ENCODE results near the gene SUMO3. TPM values are rescaled to one million over a fixed set of nuclear protein-coding genes. Genes with fewer than 3 reads are reported as not detected.

SUMO3 gene
- polyA plus RNA-seq, 1 donor (not counting 4 experiments of a cell fraction or from before 2014, with no cell fraction given), result 115 TPM

GRCh38 chr21:44791993-44792392 lies 25.9 kb downstream of the SUMO3 start:
- no peak overlapping the region for H3K27ac ChIP-seq (ENCODE audit: control insufficient read depth, insufficient read depth, low read length)
- no peak overlapping the region for H3K9ac ChIP-seq (ENCODE audit: control insufficient read depth, extremely low read depth, insufficient read depth, low read length)
- H3K9me3 ChIP-seq (ENCODE audit: control insufficient read depth, low read depth, low read length), result no peaks in the 10 kb centered on the region
- no peaks in the 10 kb centered on the region for H3K27me3 ChIP-seq (ENCODE audit: control insufficient read depth, extremely low read depth, insufficient read depth, low read length)
- H3K4me3 ChIP-seq (ENCODE audit: control insufficient read depth in 2 of 3, extremely low read depth in 1 of 3, insufficient read depth in 2 of 3, low read depth in 1 of 3, low read length in 3 of 3), result no peak overlapping the region
- FAIRE-seq, result no peak
- H3K4me1 ChIP-seq (ENCODE audit: control insufficient read depth, extremely low read depth, insufficient read depth, low read length), result peaks cover 16% of the 10 kb centered on the region
- TF ChIP-seq EZH2 (IDR thresholded peaks at IDR 0.05; ENCODE audit: low read length), result no peak
- TF ChIP-seq, protein P1, sequence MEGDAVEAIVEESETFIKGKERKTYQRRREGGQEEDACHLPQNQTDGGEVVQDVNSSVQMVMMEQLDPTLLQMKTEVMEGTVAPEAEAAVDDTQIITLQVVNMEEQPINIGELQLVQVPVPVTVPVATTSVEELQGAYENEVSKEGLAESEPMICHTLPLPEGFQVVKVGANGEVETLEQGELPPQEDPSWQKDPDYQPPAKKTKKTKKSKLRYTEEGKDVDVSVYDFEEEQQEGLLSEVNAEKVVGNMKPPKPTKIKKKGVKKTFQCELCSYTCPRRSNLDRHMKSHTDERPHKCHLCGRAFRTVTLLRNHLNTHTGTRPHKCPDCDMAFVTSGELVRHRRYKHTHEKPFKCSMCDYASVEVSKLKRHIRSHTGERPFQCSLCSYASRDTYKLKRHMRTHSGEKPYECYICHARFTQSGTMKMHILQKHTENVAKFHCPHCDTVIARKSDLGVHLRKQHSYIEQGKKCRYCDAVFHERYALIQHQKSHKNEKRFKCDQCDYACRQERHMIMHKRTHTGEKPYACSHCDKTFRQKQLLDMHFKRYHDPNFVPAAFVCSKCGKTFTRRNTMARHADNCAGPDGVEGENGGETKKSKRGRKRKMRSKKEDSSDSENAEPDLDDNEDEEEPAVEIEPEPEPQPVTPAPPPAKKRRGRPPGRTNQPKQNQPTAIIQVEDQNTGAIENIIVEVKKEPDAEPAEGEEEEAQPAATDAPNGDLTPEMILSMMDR (optimal IDR thresholded peaks at IDR 0.05 in 1 of 3, IDR thresholded peaks at IDR 0.05 in 1 of 3, conservative IDR thresholded peaks at IDR 0.05 in 1 of 3; ENCODE audit: extremely low read depth in 1 of 3, insufficient read depth in 2 of 3, low read length in 3 of 3), result no peak
- H3K36me3 ChIP-seq (ENCODE audit: control insufficient read depth in 2 of 2, extremely low read depth in 1 of 2, insufficient read depth in 2 of 2, low read length in 2 of 2), result peaks cover 6 to 19% of the 10 kb centered on the region in 2 experiments
- peaks cover 8% of the 10 kb centered on the region for H4K20me1 ChIP-seq (ENCODE audit: control insufficient read depth, extremely low read depth, insufficient read depth, low read length)
- H3K4me2 ChIP-seq (ENCODE audit: control insufficient read depth, extremely low read depth, insufficient read depth, low read depth, low read length), result no peak overlapping the region
- dilution Hi-C loops (cut with MboI; ENCODE audit: extremely low pct_ligation_motif_present, low sequenced_read_pairs), result no loop called here
- no peak overlapping the region for H2AFZ ChIP-seq (ENCODE audit: control insufficient read depth, low read length)
- peaks cover 84% of the 10 kb centered on the region for H3K79me2 ChIP-seq (ENCODE audit: control insufficient read depth, insufficient read depth, low read length)
- no peaks in the 10 kb centered on the region for H3K9me1 ChIP-seq (ENCODE audit: control insufficient read depth, extremely low read depth, insufficient read depth, low read length)
- no peak for DNase-seq (ENCODE audit: low read depth, low spot score)

- H3K4me2 ChIP-seq (ENCODE audit: control insufficient read depth, extremely low read depth, insufficient read depth, low read depth, low read length), result no peak overlapping the region
- dilution Hi-C loops (cut with MboI; ENCODE audit: extremely low pct_ligation_motif_present, low sequenced_read_pairs), result no loop called here
- no peak for TF ChIP-seq EZH2 (IDR thresholded peaks at IDR 0.05; ENCODE audit: low read length)
- TF ChIP-seq, protein P1 (optimal IDR thresholded peaks at IDR 0.05 in 1 of 3, IDR thresholded peaks at IDR 0.05 in 1 of 3, conservative IDR thresholded peaks at IDR 0.05 in 1 of 3; ENCODE audit: extremely low read depth in 1 of 3, insufficient read depth in 2 of 3, low read length in 3 of 3), result no peak
- H3K9me3 ChIP-seq (ENCODE audit: control insufficient read depth, low read depth, low read length), result no peaks in the 10 kb centered on the region
- H3K9ac ChIP-seq (ENCODE audit: control insufficient read depth, extremely low read depth, insufficient read depth, low read length), result no peak overlapping the region
- no peak for DNase-seq (ENCODE audit: low read depth, low spot score)
- H3K4me1 ChIP-seq (ENCODE audit: control insufficient read depth, extremely low read depth, insufficient read depth, low read length), result peaks cover 16% of the 10 kb centered on the region
- H3K36me3 ChIP-seq (ENCODE audit: control insufficient read depth in 2 of 2, extremely low read depth in 1 of 2, insufficient read depth in 2 of 2, low read length in 2 of 2), result peaks cover 6 to 18% of the 10 kb centered on the region in 2 experiments
- H3K27me3 ChIP-seq (ENCODE audit: control insufficient read depth, extremely low read depth, insufficient read depth, low read length), result no peaks in the 10 kb centered on the region
- peaks cover 83% of the 10 kb centered on the region for H3K79me2 ChIP-seq (ENCODE audit: control insufficient read depth, insufficient read depth, low read length)
- H3K4me3 ChIP-seq (ENCODE audit: control insufficient read depth in 2 of 3, extremely low read depth in 1 of 3, insufficient read depth in 2 of 3, low read depth in 1 of 3, low read length in 3 of 3), result no peak overlapping the region
- peaks cover 8% of the 10 kb centered on the region for H4K20me1 ChIP-seq (ENCODE audit: control insufficient read depth, extremely low read depth, insufficient read depth, low read length)
- FAIRE-seq, result no peak
- no peaks in the 10 kb centered on the region for H3K9me1 ChIP-seq (ENCODE audit: control insufficient read depth, extremely low read depth, insufficient read depth, low read length)
- no peak overlapping the region for H2AFZ ChIP-seq (ENCODE audit: control insufficient read depth, low read length)
- no peak overlapping the region for H3K27ac ChIP-seq (ENCODE audit: control insufficient read depth, insufficient read depth, low read length)
Measured at GRCh38 chr21:44791246-44791645, 26.6 kb downstream of the SUMO3 start.
